Erythroblast (primary cell): Measurements from ENCODE around the gene PRKAR1B.

Source experiments
- DNase-seq, 2 experiments: peaks; one replicate each; lab custom pipeline; 2025; lab: John Stamatoyannopoulos, UW
- GATA1 ChIP-seq: IDR thresholded peaks from 2 replicates; pipeline ENCODE4 v1.6.1; 2011; ENCODE audit warnings: low read depth, mild to moderate bottlenecking, control low read depth, low read length, moderate library complexity
- POLR2A ChIP-seq: IDR thresholded peaks from 2 replicates; pipeline ENCODE4 v1.6.1; 2011; ENCODE audit warnings: mild to moderate bottlenecking, low read length

Gene PRKAR1B

DNA sequence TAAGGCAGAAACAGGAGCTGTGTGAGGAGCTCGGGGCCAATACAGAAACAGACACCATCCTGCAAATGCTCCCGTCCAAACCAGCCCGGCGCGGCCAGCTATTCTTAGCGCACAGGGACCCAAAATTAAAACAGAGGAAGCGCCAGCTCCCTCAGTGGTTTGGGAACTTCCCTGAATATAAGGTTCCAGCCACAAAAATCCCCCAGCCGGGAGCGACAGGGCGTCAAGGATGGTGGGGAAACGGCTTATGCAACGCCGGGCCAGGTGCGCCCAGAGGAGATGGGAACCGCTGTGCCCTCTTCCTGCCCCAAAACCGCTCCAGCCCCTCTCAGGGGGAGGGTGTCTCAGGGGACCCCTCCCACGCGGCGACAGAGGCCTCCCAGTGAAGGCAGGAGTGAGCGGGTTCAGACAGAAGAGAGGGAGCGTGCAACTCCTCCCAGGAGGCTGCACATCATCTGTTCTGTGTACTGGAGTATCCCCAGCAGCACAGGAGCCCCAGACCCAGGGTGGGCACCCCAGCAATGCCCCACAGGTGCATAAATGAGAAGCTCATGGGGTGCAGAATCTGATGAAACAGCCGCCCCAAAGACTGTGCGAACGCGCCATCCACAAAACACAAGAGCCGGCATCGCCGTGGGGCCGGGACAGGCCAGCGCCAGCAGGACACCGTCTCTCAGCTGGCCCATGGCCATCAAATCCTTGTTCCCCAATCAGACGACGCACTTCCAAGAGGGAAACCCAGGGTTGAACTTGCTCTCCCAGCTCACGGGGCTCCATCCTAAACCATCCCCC is 133.6 kb downstream of the PRKAR1B start:
- no peak for DNase-seq

DNA sequence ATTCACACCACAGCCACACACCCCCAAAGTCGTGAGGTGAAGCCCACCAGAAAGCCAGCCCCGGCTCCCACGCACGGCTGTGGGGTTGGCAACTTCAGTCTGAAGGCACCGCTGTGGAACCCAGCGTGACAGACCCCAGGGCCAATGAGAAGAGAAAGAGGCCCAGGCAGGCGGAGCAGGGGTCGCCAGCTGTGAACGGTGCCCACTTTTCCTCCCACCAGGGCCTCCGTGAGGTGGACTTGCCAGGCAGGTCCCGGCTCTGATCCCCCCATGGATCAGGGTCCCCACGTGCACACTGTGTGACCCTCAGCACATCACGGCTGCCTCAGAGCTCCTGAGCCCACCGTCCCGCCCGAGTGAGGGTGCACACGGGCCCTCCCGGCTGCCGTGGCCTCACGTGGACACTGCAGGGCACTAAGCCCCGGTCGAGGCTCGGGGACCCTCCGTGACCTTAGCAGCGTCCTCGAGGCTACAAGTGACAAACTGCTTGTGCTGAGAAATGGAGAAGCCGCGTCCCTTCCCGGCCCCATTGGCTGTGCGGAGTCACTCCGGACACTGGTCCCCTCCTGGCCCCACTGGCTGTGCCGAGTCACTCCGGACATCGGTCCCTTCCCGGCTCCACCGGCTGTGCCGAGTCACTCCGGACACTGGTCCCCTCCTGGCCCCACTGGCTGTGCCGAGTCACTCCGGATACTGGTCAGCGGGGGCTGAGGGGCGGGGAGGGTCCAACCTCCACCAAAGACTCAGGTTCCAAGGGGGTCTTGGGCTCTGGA is 135.0 kb downstream of the PRKAR1B start:
- DNase-seq: no peak
- TF ChIP-seq GATA1: no peak
- TF ChIP-seq POLR2A: no peak

More for the DNA sequence above, 133.6 kb downstream of the PRKAR1B start:
- TF ChIP-seq POLR2A (no peak), GATA1 (no peak)

DNA sequence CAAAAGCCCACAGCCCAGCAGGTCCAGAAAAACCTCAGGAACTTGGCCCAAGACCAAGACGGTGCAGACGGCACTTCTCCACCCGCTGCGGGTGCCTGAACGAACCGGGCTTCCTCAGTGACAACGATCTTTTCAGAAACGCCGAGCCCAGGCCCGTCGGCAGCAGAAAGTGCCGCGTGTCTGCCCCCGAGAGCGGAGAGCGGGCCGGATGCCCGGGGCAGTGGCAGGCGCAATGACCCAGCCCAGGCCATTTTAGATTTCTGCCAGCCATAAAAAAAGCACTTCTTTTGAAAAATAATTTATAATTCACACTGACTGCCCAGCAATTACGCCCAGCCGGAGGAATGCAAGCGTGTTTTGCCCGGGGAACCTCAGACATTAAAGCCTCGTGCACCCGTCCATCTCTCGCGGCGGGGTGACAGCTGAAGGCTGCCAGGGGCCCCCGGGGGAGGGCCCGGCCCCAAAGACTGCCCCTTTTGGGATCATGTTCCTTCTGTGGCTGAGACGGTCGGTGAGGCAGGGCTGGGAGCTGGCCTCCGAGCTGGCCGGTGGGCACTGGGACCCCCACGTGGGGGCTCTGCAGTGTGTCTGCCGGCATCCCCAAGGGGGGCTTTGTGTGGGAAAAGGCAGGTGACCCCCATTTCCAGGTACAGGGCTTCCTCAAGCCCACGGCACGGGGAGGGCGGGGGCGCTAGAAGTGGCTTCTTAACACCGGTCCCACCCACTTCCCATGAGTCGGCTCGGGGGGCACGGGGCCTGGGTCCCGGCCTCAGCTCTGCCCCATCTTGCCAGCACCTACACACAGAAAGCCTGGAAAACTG is 136.1 kb downstream of the PRKAR1B start:
- TF ChIP-seq GATA1 (no peak), POLR2A (no peak)
- no peak for DNase-seq

DNA sequence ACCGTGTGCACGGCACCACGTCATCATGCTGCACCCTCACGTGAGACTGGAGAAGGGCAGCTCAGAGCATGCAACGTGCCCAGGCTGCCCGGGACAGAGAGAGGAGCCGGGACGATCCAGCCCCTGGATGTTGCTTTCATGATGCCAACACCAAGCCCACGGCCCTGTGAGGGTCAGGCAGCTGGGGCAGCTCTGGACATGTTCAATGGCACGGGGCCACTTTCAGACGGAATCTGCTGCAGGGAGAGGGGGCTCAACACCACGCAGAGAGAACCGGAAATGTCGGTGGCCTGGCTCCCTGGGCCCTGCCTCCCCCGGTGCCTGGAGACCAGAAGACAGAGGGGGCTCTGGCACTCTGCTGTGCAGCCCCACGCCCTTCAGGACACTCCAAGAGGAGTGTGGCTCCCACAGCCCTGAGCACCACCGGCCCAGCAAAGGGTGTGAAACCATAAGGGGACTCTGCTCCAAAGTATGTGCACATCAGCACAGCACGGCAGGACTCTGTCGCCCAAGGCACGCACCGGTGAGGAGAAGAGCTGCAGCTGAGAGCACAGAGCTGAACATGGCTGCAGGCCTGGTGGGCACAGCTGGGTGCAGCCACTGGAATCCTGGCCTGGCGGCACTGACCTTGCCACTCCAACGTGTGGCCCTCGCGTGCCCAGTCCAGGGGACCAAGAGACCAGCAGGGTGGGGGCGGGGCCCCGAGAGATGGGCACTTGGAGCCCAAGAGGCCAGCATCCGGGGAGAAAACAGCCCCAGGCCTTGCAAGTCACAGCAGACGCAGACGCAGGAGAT is 137.1 kb downstream of the PRKAR1B start:
- no peak for TF ChIP-seq GATA1
- no peak for TF ChIP-seq POLR2A
- DNase-seq: no peak

DNA sequence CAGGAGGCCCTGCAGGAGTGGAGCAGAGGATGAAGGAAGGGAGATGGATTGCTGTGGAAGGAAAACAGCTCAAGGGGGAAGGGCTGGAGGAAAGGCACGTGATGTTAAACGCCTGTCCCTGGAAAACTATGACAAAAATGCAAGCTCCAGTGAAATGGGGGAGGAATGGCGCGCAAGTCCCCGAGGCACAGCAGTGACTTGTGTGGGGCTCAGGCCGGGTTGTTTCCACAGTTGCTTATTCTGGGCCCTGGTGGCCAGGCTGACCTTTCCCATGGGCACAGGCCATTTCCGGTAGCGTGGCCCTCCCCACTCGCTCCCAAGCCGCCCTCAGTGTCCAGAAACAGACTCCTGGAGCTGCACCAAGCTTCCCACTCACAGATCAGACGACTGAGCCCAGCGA is 139.3 kb downstream of the PRKAR1B start:
- TF ChIP-seq POLR2A: no peak
- TF ChIP-seq GATA1: no peak
- DNase-seq: no peak

DNA sequence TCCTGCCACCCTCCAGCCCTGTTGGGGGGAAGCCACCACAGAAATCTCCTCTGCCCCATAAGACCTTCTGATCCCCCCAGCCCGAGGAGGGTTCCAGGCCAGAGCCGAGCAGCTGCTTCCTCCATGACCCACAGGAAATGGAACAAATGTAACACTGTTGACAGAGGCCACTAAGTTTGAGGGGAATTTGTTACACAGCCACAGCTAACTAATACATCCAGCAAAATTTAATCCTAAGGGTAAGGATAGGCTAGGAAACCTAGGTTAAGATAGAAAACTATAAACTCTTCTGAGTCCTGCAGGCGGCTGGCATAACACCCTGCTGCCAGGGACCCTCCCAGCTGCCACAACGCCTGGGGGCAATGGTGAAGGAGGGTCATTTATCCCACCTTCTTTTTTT is 140.6 kb downstream of the PRKAR1B start:
- DNase-seq: no peak
- TF ChIP-seq GATA1 (no peak), POLR2A (no peak)

DNA sequence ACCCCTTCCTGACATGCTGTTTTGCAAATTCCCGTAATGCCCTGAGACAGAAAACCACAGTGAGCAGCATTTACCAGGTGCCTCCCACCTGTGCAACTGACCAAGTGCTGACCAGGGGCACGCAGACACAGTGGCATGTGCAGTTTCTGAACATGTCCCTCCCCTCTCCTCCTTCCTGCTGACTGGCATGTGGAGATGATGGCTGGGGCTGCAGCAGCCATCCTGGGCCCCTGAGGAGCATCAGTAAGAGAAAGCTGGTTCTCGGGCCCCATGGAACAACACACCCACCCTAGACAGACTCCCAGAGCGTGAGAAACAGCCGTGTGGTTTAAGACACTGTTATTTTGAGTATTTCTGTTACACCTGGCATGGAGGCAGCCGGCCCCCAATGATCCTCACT is 141.2 kb downstream of the PRKAR1B start:
- no peak for DNase-seq
- TF ChIP-seq GATA1 (no peak), POLR2A (no peak)

DNA sequence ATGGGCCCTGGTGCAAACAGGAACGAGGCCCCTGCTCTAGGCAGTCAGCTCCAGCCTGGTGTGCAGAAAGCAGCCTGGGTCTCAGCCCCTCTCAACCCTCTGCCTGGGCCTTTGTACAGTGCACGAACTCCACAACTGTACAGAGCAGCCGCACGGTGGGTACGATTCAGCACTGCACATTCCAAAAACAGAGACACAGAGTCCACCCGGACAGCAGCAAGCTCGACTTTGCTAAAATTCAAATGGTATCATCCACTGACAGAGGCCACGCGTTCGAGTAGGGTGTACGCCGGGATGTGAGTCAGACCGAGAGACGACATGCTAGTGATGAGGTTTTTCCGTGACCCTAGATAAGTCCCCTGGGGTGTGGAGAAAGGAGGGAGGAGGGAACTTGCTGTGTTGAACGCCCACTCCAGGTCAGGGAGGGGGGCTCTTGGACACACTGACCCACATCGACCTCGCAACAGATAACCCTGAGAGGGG is 141.8 kb downstream of the PRKAR1B start:
- DNase-seq: peak in 1 of 2 experiments; percentile 18

DNA sequence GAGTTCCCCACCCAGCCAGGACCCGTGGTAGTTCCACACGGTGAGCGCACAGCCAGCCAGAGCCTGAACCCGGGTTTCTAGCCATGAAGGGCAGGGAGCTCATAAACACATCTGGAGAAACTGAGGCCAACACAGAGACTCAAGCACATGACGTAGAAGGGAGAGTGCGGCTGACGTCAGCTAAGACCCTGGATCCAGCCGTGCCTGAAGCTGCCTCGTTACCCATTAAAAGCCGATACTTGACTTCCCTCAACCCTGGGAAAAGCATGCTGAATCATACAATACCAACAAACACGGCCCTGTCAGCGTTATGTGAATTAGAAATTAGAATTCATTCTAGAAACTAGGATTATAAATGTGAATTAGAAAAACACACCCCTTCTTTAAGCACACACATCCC is 142.3 kb downstream of the PRKAR1B start:
- no peak for DNase-seq
- no peak for TF ChIP-seq GATA1

More for the DNA sequence above, 141.8 kb downstream of the PRKAR1B start:
- TF ChIP-seq GATA1 (no peak), POLR2A (no peak)

DNA sequence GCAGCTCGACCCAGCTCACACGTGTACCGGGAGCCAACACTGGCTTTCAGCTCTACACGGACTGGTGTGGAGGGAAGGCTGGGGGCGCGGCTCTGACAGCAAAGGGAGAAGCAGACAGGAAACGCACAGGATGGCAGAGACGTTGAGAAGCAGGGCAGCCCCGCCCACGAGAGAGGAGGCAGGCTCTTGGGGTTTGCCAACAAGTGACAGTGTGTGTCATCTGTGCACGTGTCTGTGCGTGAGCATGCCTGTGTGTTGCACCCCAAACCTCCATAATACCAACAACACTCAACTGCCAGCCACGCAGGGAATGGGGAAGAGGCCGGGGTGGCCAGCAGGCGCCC is 143.0 kb downstream of the PRKAR1B start:
- no peak for DNase-seq
- TF ChIP-seq GATA1 (no peak), POLR2A (no peak)

DNA sequence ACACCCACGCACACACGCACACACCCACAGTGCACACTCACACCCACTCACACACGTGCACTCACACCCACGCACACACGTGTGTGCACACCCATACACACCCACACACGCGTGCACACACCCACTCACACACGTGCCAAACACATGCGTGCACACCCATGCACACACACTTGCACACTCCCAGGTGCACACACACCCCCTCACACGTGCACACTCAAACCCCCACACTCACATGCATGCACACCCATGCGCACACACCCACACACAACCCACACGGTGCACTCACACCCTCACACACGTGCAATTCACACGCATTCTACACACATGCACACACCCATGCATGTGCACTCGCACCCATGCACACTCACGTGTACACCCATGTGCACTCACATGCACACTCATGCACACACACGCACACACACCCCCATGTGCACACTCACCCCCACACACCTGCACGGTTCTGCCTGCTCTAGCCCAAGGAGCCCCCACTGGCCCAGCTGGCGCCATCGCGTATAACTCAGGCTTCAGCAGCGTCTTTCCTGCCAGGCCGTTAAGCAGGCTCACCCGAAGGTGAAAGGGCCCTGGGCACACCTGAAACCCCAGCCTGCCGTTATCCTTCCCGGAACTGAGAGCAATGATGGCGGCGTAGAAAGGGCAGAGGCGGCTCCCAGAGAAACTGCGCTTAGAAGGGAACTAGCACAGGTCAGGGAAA is 143.5 kb downstream of the PRKAR1B start:
- no peak for TF ChIP-seq POLR2A
- TF ChIP-seq GATA1: no peak
- DNase-seq: no peak

DNA sequence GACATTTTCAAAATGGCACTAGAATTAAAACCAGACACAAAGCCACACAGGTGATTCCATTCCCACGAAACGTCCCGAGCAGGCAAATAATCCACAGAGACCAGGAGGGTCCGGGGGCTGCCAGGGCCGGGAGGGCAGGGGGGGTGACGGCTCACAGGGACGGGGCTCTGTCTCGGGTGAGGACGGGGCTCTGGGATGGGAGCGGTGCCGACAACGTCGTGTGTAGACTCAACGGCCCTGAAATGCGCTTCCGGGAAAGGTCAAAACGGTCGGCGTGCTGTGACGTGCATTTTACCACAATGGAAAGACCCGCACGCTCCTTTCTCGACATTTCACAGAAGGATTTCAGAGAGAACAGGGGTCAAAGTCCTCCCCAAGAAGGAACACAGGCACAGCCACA is 144.2 kb downstream of the PRKAR1B start:
- no peak for DNase-seq
- TF ChIP-seq GATA1 (no peak), POLR2A (no peak)
